Measurements from ENCODE around the gene MYH4.

The MYH4 gene

DNA sequence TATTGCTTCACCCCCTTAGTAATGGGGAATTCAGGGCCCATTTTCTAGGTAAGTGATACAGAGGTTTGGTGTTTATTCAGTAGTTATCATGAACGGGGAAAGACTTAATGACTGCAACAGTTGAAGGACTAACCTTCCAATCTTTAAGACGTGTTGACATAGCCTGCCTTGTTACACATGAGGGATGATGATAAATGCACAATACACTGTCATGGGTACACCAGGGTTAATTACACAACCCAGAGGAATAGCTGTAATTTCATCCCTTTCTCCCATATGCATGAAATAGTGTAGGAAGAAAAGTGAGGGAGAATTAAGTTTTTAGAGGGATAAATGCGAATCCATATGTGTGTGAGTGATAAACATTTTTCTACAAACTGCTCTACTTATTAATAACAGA, 10.7 kb downstream of the MYH4 start:
- no peak overlapping the region for H3K9ac ChIP-seq (ENCODE audit: low read depth, low read length)
- H3K36me3 ChIP-seq (ENCODE audit: insufficient read depth, low read length) = no peaks in the 10 kb centered on the region
- no peaks in the 10 kb centered on the region for H3K9me3 ChIP-seq (ENCODE audit: insufficient read depth, low read length, severe bottlenecking)
- H3K27me3 ChIP-seq (ENCODE audit: insufficient read depth, low read length, poor library complexity) = peaks cover 19% of the 10 kb centered on the region
- ATAC-seq (ENCODE audit: insufficient read depth, low read depth) = no peak
- no peak overlapping the region for H2AFZ ChIP-seq (ENCODE audit: low read depth, low read length)
- no peak for DNase-seq
- no peak for TF ChIP-seq EZH2 (IDR thresholded peaks at IDR 0.05; ENCODE audit: borderline replicate concordance, low read depth, low read length, severe bottlenecking)
- TF ChIP-seq, protein P1, sequence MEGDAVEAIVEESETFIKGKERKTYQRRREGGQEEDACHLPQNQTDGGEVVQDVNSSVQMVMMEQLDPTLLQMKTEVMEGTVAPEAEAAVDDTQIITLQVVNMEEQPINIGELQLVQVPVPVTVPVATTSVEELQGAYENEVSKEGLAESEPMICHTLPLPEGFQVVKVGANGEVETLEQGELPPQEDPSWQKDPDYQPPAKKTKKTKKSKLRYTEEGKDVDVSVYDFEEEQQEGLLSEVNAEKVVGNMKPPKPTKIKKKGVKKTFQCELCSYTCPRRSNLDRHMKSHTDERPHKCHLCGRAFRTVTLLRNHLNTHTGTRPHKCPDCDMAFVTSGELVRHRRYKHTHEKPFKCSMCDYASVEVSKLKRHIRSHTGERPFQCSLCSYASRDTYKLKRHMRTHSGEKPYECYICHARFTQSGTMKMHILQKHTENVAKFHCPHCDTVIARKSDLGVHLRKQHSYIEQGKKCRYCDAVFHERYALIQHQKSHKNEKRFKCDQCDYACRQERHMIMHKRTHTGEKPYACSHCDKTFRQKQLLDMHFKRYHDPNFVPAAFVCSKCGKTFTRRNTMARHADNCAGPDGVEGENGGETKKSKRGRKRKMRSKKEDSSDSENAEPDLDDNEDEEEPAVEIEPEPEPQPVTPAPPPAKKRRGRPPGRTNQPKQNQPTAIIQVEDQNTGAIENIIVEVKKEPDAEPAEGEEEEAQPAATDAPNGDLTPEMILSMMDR (IDR thresholded peaks at IDR 0.05; ENCODE audit: borderline replicate concordance, extremely low read depth, low read length, poor library complexity, severe bottlenecking) = no peak
- H3K27ac ChIP-seq (ENCODE audit: low read length) = no peak overlapping the region
- H3K79me2 ChIP-seq (ENCODE audit: insufficient read depth, low read length) = no peaks in the 10 kb centered on the region
- H3K4me2 ChIP-seq (ENCODE audit: insufficient read depth, low read length) = no peak overlapping the region
- no peaks in the 10 kb centered on the region for H3K4me1 ChIP-seq (ENCODE audit: insufficient read depth, low read length)
- H4K20me1 ChIP-seq (ENCODE audit: insufficient read depth, low read length) = no peaks in the 10 kb centered on the region
- no peak overlapping the region for H3K4me3 ChIP-seq (ENCODE audit: low read depth in 1 of 2, low read length in 2 of 2)

GRCh38 chr17:10457952-10458351, 11.4 kb downstream of the MYH4 start:
- Histone ChIP-seq H3K27ac (ENCODE audit: low read length) (no peak overlapping the region), H3K4me2 (ENCODE audit: insufficient read depth, low read length) (no peak overlapping the region), H3K4me1 (ENCODE audit: insufficient read depth, low read length) (no peaks in the 10 kb centered on the region), H3K9ac (ENCODE audit: low read depth, low read length) (no peak overlapping the region), H3K79me2 (ENCODE audit: insufficient read depth, low read length) (no peaks in the 10 kb centered on the region), H3K4me3 (ENCODE audit: low read depth in 1 of 2, low read length in 2 of 2) (no peak overlapping the region), H2AFZ (ENCODE audit: low read depth, low read length) (no peak overlapping the region), H3K36me3 (ENCODE audit: insufficient read depth, low read length) (no peaks in the 10 kb centered on the region), H3K9me3 (ENCODE audit: insufficient read depth, low read length, severe bottlenecking) (no peaks in the 10 kb centered on the region), H4K20me1 (ENCODE audit: insufficient read depth, low read length) (no peaks in the 10 kb centered on the region), H3K27me3 (ENCODE audit: insufficient read depth, low read length, poor library complexity) (peaks cover 16% of the 10 kb centered on the region)
- TF ChIP-seq, protein P1 (IDR thresholded peaks at IDR 0.05; ENCODE audit: borderline replicate concordance, extremely low read depth, low read length, poor library complexity, severe bottlenecking) = no peak
- TF ChIP-seq EZH2 (IDR thresholded peaks at IDR 0.05; ENCODE audit: borderline replicate concordance, low read depth, low read length, severe bottlenecking) = no peak
- DNase-seq = no peak
- no peak for ATAC-seq (ENCODE audit: insufficient read depth, low read depth)

- Histone ChIP-seq H3K79me2 (ENCODE audit: insufficient read depth, low read length) (no peaks in the 10 kb centered on the region), H4K20me1 (ENCODE audit: insufficient read depth, low read length) (no peaks in the 10 kb centered on the region), H3K27me3 (ENCODE audit: insufficient read depth, low read length, poor library complexity) (peaks cover 3% of the 10 kb centered on the region), H3K4me2 (ENCODE audit: insufficient read depth, low read length) (no peak overlapping the region), H3K9ac (ENCODE audit: low read depth, low read length) (no peak overlapping the region), H3K9me3 (ENCODE audit: insufficient read depth, low read length, severe bottlenecking) (no peaks in the 10 kb centered on the region), H3K36me3 (ENCODE audit: insufficient read depth, low read length) (no peaks in the 10 kb centered on the region), H3K4me1 (ENCODE audit: insufficient read depth, low read length) (no peaks in the 10 kb centered on the region), H3K27ac (ENCODE audit: low read length) (no peak overlapping the region), H3K4me3 (ENCODE audit: low read depth in 1 of 2, low read length in 2 of 2) (no peak overlapping the region), H2AFZ (ENCODE audit: low read depth, low read length) (no peak overlapping the region)
- no peak for DNase-seq
- TF ChIP-seq, protein P1 (IDR thresholded peaks at IDR 0.05; ENCODE audit: borderline replicate concordance, extremely low read depth, low read length, poor library complexity, severe bottlenecking) = no peak
- TF ChIP-seq EZH2 (IDR thresholded peaks at IDR 0.05; ENCODE audit: borderline replicate concordance, low read depth, low read length, severe bottlenecking) = no peak
- ATAC-seq (ENCODE audit: insufficient read depth, low read depth) = no peak
Measured at GRCh38 chr17:10447026-10447931, 22.1 kb downstream of the MYH4 start.
